ENCODE data around the gene NCOA5.

Gene NCOA5

GRCh38 chr20:46089417-46090388 is at the start of gene NCOA5:
TSS of gene NCOA5 (minus strand) at chr20:46089962. CDS start at chr20:46079424, 10,538 bp downstream.
- DNase-seq = peak; percentile 85

- no peak for DNase-seq
Measured at GRCh38 chr20:46139266-46139889, 49.6 kb upstream of the NCOA5 start.

- no peak for DNase-seq
Measured at GRCh38 chr20:46137816-46138215, 48.1 kb upstream of the NCOA5 start.

GRCh38 chr20:46135856-46136633 is 46.3 kb upstream of the NCOA5 start:
- no peak for DNase-seq

GRCh38 chr20:46134716-46135115 is 45.0 kb upstream of the NCOA5 start:
- DNase-seq = no peak

- no peak for DNase-seq
Measured at GRCh38 chr20:46133886-46134654, 44.3 kb upstream of the NCOA5 start.

GRCh38 chr20:46132705-46133120 is 43.0 kb upstream of the NCOA5 start:
- no peak for DNase-seq

- DNase-seq = no peak
Measured at GRCh38 chr20:46131396-46131795, 41.6 kb upstream of the NCOA5 start.

- no peak for DNase-seq
Measured at GRCh38 chr20:46130534-46130933, 40.8 kb upstream of the NCOA5 start.

- no peak for DNase-seq
Measured at GRCh38 chr20:46129955-46130481, 40.3 kb upstream of the NCOA5 start.

- no peak for DNase-seq
Measured at GRCh38 chr20:46128310-46129151, 38.8 kb upstream of the NCOA5 start.

- DNase-seq = no peak
Measured at GRCh38 chr20:46127396-46128010, 37.7 kb upstream of the NCOA5 start.

- DNase-seq = no peak
Measured at GRCh38 chr20:46126440-46127056, 36.8 kb upstream of the NCOA5 start.

GRCh38 chr20:46123482-46124245 is 33.9 kb upstream of the NCOA5 start:
- no peak for DNase-seq

GRCh38 chr20:46122516-46123481 is 33.0 kb upstream of the NCOA5 start:
- no peak for DNase-seq

- DNase-seq = no peak
Measured at GRCh38 chr20:46122071-46122470, 32.3 kb upstream of the NCOA5 start.

- DNase-seq = no peak
Measured at GRCh38 chr20:46121184-46121930, 31.6 kb upstream of the NCOA5 start.

GRCh38 chr20:46120136-46120535 is 30.4 kb upstream of the NCOA5 start:
- no peak for DNase-seq

Data from GF-D8 (cell line).